GM04503 (cell line): Measurements from ENCODE around the gene MTG2.
A peak's percentile ranks its signal among the peaks of the same experiment; 100 is the strongest.

ENCODE experiments used
- DNase-seq: peaks from one replicate; pipeline ENCODE4 v3.0.0-alpha.2; 2012; ENCODE audit warnings: low read depth

MTG2 gene

DNA sequence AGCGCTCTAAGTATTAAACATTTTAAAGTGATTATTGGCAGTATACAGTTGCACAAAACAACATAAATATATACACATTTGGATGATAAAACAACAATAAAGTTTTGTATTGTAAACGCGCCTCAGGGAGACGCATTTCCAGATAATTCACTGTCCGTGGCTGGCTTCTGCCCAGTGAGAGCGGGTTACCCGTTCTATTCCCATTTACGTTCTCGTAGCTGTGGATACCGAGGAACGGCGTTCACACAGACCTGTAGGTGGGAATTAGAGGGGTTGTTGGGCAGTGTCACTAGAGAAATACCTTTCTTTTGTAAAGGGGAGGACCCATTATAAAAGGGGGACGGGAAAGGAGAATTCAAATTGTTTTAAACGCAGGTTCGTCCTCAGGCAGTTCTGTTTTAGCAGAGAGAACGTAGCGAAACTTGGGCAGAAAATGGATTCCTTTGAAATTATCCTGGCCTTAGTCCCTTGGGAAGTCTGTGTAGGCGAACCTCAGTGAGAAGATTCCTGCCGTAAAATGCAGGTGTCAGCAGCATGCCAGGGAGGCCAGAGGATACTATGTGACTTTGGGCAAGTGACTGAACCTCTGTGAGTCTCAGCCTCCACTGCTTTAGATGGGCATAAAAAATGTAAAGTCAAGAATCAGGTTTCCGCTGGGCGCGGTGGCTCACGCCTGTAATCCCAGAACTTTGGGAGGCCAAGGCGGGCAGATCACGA lies 756 bp downstream of the MTG2 start:
- no peak for DNase-seq

DNA sequence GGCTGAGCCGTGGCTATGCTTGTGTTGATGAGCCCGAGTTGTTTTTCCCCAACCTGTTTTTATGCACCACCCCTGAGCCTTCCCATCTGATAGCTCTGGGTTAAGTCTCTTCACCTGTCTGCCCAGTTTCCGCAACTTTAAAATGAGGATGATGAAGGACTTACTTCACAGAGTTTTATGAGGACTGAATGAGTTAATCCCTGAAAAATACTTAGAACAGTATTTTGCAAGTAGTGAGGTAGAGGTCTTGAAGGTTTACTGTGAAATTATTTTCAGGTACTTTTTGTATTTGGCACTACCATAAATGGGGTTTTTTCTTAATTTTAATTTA lies 3.2 kb downstream of the MTG2 start:
- no peak for DNase-seq

- peak; percentile 16 for DNase-seq
Measured at GRCh38 chr20:62186887-62187866, 4.3 kb downstream of the MTG2 start.

- no peak for DNase-seq
Measured at GRCh38 chr20:62190639-62191411, 8.0 kb downstream of the MTG2 start.

GRCh38 chr20:62191781-62192559 lies 9.1 kb downstream of the MTG2 start:
- no peak for DNase-seq

DNA sequence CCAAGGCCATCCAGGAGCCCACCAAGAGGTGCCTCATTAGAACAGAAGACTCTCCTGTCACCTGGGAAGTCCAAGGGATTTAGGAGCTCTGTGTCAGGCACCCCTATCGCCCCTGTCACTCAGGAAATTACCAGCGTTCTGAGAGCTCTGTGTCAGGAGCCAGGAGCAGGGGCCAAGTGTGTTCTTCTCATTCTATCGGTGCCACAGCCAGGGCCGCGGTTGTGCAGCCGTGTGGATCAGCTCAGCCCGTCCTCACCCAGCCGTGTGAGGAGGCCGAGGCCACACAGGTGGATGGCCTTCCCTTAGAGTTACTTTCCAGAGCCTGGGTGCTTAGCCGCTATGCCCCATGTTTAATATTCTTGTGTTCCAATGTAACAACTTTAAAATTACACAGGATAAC lies 9.8 kb downstream of the MTG2 start:
- no peak for DNase-seq

GRCh38 chr20:62193079-62194025 lies 10.5 kb downstream of the MTG2 start:
- no peak for DNase-seq

DNA sequence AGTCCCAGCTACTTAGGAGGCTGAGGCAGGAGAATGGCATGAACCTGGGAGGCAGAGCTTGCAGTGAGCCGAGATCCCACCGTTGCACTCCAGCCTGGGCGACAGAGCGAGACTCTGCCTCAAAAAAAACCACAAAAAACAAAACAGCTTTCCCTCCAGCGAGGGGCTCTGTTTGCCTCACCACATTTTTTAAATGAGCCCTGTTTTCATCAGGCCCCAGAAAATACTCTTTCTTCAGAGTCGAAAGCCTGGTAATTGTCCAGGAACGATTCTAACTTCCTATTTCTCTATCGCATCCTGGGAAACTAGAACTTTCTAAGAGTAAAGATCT lies 12.2 kb downstream of the MTG2 start:
- no peak for DNase-seq

DNA sequence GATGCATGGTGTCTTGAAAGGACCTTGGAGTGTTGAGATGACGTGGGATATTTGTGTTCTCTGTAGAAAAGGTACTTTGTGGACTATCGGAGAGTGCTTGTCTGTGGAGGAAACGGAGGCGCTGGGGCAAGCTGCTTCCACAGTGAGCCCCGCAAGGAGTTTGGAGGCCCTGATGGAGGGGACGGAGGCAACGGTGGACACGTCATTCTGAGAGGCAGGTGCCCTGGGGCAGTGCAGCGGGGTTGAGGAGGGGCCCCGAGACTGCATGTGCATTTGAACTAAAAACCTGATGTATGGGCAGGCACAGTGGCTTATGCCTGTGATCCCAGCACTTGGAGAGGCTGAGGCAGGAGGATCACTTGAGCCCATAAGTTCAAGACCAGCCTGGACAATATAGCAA lies 12.9 kb downstream of the MTG2 start:
- DNase-seq = no peak

- DNase-seq = no peak
Measured at GRCh38 chr20:62196286-62196685, 13.5 kb downstream of the MTG2 start.

GRCh38 chr20:62197311-62197710 lies 14.5 kb downstream of the MTG2 start:
- no peak for DNase-seq

- no peak for DNase-seq
Measured at GRCh38 chr20:62197801-62198200, 15.0 kb downstream of the MTG2 start.

DNA sequence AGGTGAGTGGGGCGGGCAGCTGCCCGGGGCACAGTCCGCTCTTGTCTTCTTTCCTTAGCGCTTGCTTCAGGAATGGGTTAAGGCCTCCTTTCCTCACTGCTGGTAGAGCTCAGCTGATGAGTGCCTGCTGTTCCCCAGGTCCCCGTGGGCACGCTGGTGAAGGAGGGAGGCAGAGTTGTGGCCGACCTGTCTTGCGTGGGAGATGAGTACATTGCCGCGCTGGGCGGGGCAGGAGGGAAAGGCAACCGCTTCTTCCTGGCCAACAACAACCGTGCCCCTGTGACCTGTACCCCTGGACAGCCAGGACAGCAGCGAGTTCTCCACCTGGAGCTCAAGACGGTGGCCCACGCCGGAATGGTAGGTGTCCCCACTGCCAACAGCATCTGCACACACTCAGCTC lies 15.7 kb downstream of the MTG2 start:
- no peak for DNase-seq

DNA sequence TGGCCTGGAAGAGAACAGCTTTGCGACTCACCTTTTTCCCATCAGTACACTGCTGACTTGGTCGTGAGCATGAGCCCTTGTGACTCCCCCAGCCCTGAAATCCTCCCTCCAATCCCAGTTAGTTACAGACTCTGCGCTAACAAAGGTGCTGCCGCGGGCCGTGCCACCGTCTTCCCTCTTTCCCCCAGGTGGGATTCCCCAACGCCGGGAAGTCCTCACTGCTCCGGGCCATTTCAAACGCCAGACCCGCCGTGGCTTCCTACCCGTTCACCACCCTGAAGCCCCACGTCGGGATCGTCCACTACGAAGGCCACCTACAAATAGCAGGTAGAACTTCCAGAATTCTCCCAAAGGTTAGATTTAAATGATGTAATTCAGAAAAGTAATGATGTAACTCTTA lies 16.1 kb downstream of the MTG2 start:
- no peak for DNase-seq

GRCh38 chr20:62200491-62201172 lies 17.8 kb downstream of the MTG2 start:
- DNase-seq = no peak

DNA sequence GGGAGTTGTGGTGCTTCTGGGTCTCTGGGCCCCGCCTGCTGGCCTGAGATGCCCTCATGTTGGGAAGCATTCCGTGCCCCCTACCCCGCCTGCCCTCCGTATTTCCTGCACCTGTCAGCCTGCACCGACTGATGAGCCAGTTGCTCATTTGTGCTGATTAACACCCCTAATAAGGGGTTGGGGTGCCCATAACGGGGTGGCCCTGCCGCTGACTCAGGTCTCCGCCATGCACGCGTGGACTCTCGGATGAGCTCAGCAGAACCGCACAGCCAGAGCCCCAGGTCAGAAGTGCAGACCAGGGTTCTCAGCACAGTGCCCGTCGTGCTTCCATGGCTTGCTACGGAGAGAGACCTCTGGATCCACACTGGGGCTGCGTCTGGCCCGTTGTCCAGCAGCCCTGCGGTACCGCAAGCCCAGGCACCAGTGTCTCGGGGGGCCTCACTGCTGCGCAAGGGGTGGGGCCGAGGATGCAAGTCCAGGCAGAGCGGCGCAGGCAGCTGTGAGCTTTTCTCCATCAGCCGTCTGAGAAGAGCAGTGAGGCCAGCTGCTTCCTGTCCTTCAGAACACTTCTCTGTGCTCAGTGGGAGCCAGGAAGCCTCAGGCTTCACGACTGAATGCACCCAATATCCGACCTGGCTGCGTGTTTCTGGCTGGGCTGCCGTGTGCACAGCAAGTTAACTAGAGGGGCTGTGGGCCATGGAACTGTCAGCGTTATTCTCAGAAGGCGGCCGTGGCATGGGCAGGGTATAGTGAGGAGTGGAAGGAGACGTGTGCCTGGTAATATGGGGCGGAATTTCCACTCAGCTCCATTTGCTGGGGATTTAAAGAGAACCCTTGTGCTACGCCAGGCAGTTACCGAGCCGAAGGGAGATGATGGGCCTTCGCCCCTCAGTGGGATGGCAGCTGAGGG lies 18.6 kb downstream of the MTG2 start:
- no peak for DNase-seq

DNA sequence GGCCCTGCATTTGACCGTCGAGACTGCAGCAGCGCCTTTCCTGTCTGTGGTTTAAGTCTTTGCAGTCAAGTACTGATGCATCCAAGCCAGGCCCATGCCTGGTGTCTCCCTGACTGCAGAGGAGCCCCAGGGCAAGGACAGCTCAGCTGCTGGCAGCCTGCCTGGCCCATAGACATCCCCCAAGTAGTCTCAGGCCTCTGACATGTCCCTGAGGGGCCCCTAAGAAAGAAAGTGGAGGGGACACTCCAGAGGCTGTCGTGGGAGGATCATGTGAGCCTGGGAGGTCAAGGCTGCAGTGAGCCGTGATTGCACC lies 19.2 kb downstream of the MTG2 start:
- no peak for DNase-seq

GRCh38 chr20:62202676-62203377 lies 20.0 kb downstream of the MTG2 start:
- DNase-seq = no peak
